ENCODE results near the gene KHDRBS1. TPM values are rescaled to one million over a fixed set of nuclear protein-coding genes. Genes with fewer than 3 reads are reported as not detected.
A peak's percentile ranks its signal among the peaks of the same experiment; 100 is the strongest.

KHDRBS1 gene
- total RNA-seq, 1 donor from 2014 or later: 79.5 TPM

GRCh38 chr1:32042330-32042729 is 28.7 kb downstream of the KHDRBS1 start:
- no peak for DNase-seq
- Histone ChIP-seq H3K4me3 (no peak overlapping the region), H3K27me3 (ENCODE audit: low read depth) (no peaks in the 10 kb centered on the region), H3K36me3 (no peaks in the 10 kb centered on the region), H3K9me3 (no peaks in the 10 kb centered on the region), H3K27ac (no peak overlapping the region), H3K4me1 (no peaks in the 10 kb centered on the region)
- intact Hi-C loops (cut with DNase I): no loop called here
- ATAC-seq: no peak
- no peak for TF ChIP-seq CTCF (IDR thresholded peaks at IDR 0.05)

DNA sequence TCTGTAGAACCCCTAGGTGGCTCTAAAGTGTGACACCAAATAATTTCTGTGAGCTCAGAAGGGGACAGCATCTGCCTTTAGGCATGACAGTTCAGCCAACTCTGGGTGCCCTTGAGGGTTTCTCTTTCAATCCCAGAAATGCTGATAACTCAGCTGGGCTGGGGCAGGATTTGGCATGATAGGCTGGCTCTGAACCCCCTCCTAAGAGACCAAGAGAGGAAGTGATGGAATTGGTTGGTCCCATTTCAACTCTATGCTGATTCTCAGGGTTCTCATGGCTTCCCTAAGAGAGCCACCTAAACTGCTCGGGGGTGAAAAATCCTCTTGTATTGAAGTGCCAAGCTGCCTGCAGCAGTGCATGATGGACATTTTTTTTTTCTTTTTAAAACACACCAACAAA is 30.6 kb downstream of the KHDRBS1 start:
- Histone ChIP-seq H3K27ac (no peak overlapping the region), H3K9me3 (no peaks in the 10 kb centered on the region), H3K4me3 (no peak overlapping the region), H3K4me1 (no peaks in the 10 kb centered on the region), H3K36me3 (no peaks in the 10 kb centered on the region), H3K27me3 (ENCODE audit: low read depth) (no peaks in the 10 kb centered on the region)
- intact Hi-C loops (cut with DNase I): no loop called here
- DNase-seq: no peak
- TF ChIP-seq CTCF (IDR thresholded peaks at IDR 0.05): no peak
- ATAC-seq: no peak

DNA sequence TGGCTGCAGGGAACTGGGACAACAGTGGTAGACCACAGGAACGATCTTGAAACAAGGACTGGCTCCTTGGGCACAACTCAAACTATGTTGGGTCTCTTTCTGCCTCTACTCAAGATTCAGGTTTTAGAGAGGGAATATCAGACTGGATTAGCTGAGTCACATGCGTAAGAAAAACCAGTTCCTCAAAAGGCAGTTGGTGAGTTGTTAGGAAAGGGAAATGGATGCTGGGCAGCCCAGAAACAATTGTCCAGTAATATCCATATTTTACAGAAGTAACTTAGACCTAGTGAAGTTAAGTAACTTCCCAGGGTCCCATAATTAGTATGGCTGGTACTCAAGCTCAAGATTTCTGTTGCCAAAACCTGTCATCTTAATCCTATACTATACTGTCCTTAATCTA is 32.1 kb downstream of the KHDRBS1 start:
- Histone ChIP-seq H3K27ac (no peak overlapping the region), H3K4me3 (no peak overlapping the region), H3K36me3 (peaks cover 13% of the 10 kb centered on the region), H3K9me3 (no peaks in the 10 kb centered on the region), H3K27me3 (ENCODE audit: low read depth) (no peaks in the 10 kb centered on the region), H3K4me1 (no peaks in the 10 kb centered on the region)
- TF ChIP-seq CTCF (IDR thresholded peaks at IDR 0.05): no peak
- ATAC-seq (peak; percentile 68 to 74), DNase-seq (no peak)
- intact Hi-C loops (cut with DNase I): no loop called here

- intact Hi-C loops (cut with DNase I): no loop called here
- ATAC-seq (no peak), DNase-seq (no peak)
- H3K36me3 ChIP-seq: peaks cover 32% of the 10 kb centered on the region
- no peaks in the 10 kb centered on the region for H3K27me3 ChIP-seq (ENCODE audit: low read depth)
- H3K4me3 ChIP-seq: no peak overlapping the region
- H3K27ac ChIP-seq: no peak overlapping the region
- no peak for TF ChIP-seq CTCF (IDR thresholded peaks at IDR 0.05)
- H3K4me1 ChIP-seq: no peaks in the 10 kb centered on the region
- H3K9me3 ChIP-seq: no peaks in the 10 kb centered on the region
Observed at GRCh38 chr1:32047701-32048100, 34.0 kb downstream of the KHDRBS1 start.

DNA sequence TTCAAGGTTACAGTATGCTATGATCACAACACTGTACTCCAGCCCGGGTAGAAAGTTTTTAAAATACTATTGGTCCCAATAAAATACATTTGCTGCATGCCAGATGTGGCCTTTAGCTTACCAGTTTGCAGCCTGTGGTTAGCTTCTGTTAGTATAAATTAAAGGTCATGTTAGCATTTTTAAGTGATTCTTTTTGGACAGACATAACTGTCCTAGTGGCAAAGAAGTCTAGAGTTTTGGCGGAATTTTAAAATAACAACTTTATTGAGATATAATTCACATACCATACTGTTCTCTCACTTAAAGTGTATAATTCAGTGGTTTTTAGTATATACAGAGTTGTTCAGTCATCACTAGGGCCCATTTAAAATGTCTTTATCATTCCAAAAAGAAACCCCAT is 34.8 kb downstream of the KHDRBS1 start:
- Histone ChIP-seq H3K27ac (no peak overlapping the region), H3K27me3 (ENCODE audit: low read depth) (no peaks in the 10 kb centered on the region), H3K4me3 (no peak overlapping the region), H3K4me1 (no peaks in the 10 kb centered on the region), H3K36me3 (peaks cover 39% of the 10 kb centered on the region), H3K9me3 (no peaks in the 10 kb centered on the region)
- DNase-seq (no peak), ATAC-seq (no peak)
- no peak for TF ChIP-seq CTCF (IDR thresholded peaks at IDR 0.05)
- intact Hi-C loops (cut with DNase I): no loop called here

DNA sequence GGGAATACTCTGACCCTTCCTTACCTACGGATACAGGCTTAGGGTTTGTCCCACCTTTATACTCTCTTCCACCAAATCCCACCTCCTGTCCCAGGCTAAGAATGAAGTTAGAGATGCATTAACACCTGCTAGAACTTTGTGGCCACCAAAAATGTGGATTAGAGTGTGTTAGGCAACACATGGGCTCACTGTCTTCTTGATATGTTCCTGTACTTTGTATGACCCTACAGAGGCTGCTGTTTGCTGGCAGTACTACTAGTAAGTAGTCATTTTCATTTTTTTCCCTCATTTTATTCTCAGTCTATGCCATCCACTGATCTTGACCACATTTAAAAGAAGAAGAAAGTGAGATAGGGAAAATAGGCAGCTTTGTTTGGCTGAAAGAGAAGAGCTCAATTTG is 38.0 kb downstream of the KHDRBS1 start:
- no peaks in the 10 kb centered on the region for H3K4me1 ChIP-seq
- no peak overlapping the region for H3K4me3 ChIP-seq
- no peak for TF ChIP-seq CTCF (IDR thresholded peaks at IDR 0.05)
- peaks cover 72% of the 10 kb centered on the region for H3K36me3 ChIP-seq
- no peaks in the 10 kb centered on the region for H3K27me3 ChIP-seq (ENCODE audit: low read depth)
- DNase-seq: no peak
- no peaks in the 10 kb centered on the region for H3K9me3 ChIP-seq
- intact Hi-C loops (cut with DNase I): no loop called here
- no peak overlapping the region for H3K27ac ChIP-seq
- ATAC-seq: no peak
